Measurements from ENCODE around the gene SELPLG. TPM values are rescaled to one million over a fixed set of nuclear protein-coding genes. Genes with fewer than 3 reads are reported as not detected.
"Not testable (repeated sequence)": the region's sequence is repeated elsewhere in the genome, so short reads cannot be mapped to it uniquely, and the experiment has no call there.

The SELPLG gene
- total and polyA plus RNA-seq, 4 donors = 9.1 to 18.2 (median 10.9) TPM

DNA sequence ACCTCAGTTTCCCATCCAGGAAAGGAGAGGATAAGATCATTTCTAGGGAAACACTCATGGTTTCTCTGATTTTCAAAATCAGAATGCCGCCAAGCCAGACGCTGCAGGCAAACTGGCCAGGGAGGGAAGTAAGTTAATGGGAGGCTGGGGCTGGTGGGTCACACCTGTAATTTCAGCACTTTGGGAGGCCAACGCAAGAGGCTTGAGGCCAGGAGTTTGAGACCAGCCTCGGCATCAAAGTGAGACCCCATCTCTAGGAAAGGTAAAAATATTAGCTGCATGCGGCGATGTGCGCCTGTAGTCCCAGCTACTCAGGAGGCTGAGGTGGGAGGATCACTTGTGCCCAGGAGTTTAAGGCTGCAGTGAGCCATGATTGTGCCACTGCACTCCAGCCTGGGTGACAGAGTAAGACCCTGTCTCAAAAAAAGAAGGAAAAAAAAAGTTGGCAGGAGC is 587 bp downstream of the SELPLG start:
- Histone ChIP-seq H3K27ac (ENCODE audit: low read depth, low read length) (peak overlapping the region; percentile 12), H3K4me3 (ENCODE audit: low read depth, low read length) (no peak overlapping the region), H3K27me3 (ENCODE audit: control insufficient read depth, insufficient read depth, low read length) (no peaks in the 10 kb centered on the region), H3K4me1 (ENCODE audit: control insufficient read depth, insufficient read depth, low read length) (peaks cover 30% of the 10 kb centered on the region), H3K36me3 (ENCODE audit: control insufficient read depth, insufficient read depth, low read length) (no peaks in the 10 kb centered on the region), H3K9me3 (ENCODE audit: control insufficient read depth, insufficient read depth, low read length) (no peaks in the 10 kb centered on the region)
- WGBS (ENCODE audit: insufficient coverage) = 95% methylated on average over 6 of the region's 7 CpGs
- DNase-seq (ENCODE audit: low read depth in 4 of 6, low spot score in 6 of 6) = no peak

DNA sequence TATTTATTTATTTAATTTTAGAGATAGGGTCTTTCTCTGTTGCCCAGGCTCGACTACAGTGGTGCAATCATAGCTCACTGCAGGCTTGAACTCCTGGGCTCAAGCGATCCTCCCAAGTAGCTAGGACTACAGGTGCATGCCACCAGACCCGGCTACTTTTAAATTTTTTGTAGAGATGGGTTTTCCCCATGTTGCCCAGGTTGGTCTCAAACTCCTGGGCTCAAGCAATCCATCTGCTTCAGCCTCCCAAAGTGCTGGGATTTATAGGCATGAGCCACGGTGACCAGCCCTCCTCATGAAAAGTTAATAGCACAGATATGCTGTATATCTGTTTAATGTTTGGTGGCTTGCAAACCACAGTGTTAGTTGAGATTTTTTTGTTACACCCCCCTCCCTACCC is 2.4 kb downstream of the SELPLG start:
- not testable (repeated sequence) for H3K27ac ChIP-seq (ENCODE audit: low read depth, low read length); H3K9me3 ChIP-seq (ENCODE audit: control insufficient read depth, insufficient read depth, low read length); H3K27me3 ChIP-seq (ENCODE audit: control insufficient read depth, insufficient read depth, low read length); H3K36me3 ChIP-seq (ENCODE audit: control insufficient read depth, insufficient read depth, low read length); DNase-seq (ENCODE audit: low read depth in 4 of 6, low spot score in 6 of 6); H3K4me3 ChIP-seq (ENCODE audit: low read depth, low read length)
- H3K4me1 ChIP-seq (ENCODE audit: control insufficient read depth, insufficient read depth, low read length) = peaks cover 16% of the 10 kb centered on the region
- 97% methylated on average over 3 of the region's 4 CpGs for WGBS (ENCODE audit: insufficient coverage)

DNA sequence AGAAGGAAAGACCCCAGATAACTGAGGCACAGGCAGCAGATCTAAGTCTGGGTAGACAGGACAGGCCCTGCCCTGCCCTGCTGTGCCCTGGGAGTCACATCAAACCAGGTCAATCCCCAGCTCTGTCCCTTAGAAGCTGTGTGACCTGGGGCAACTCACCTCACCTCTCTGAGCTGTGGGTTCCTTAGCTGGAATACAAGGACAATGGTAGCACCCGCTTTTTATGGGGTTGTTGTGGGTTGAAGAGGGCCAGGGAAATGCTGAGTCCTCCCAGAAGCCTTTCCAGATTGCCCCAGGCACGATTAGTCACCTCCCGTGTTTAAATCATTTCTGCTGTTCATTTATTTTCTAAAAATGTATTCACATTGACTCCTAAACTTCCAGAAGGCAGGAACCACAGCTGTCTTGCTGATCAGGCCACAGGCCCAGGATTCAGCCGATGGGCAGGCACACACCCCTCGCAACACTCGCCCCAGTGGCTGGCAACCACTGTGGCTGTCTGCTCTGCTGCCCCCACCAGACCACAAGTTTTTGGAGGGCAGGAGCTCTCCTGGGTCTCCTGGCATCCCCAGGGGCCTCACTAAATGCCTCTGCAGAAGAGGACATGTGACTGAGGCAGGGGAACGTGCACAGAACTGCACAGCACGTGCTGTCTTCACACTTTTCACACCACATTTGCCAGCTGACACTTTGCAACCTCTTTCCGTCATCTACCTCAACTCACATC is 3.0 kb downstream of the SELPLG start:
- Histone ChIP-seq H3K4me3 (ENCODE audit: low read depth, low read length) (no peak overlapping the region), H3K27ac (ENCODE audit: low read depth, low read length) (no peak overlapping the region), H3K36me3 (ENCODE audit: control insufficient read depth, insufficient read depth, low read length) (no peaks in the 10 kb centered on the region), H3K4me1 (ENCODE audit: control insufficient read depth, insufficient read depth, low read length) (peaks cover 16% of the 10 kb centered on the region), H3K9me3 (ENCODE audit: control insufficient read depth, insufficient read depth, low read length) (no peaks in the 10 kb centered on the region), H3K27me3 (ENCODE audit: control insufficient read depth, insufficient read depth, low read length) (no peaks in the 10 kb centered on the region)
- no peak for DNase-seq (ENCODE audit: low read depth in 4 of 6, low spot score in 6 of 6)
- WGBS (ENCODE audit: insufficient coverage) = 89% methylated on average over 6 of the region's 9 CpGs

DNA sequence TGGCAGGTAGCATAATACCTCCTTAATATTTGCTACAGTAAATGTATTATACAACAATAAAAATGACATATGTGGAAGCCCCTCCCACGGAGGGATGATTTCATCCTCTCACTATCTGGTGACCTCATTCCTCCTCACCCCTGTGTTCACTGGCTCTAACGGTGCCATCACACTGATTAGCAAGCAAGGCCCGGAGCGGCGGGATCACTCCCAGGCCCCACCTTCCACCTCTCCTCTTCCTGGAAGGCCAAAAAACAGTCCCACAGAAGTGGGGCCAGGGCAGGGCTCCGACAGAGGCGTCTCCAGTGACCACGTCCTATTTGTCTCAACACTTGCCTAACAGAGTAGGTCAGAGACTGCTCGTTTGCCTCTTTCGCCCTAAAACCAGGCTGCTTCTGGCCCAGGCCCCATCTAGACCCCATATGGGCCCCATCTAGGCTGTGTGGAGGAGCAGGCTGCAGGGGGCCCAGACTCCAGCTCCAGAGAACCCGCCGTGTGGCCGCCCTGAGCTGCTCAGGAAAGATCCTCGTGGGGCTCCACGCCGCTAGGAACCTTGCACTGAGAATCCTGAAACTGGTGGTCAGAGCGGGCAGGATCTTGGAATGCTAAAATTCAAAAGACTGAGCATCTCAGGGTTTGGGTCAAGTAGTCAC is 3.7 kb downstream of the SELPLG start:
- no peak overlapping the region for H3K4me3 ChIP-seq (ENCODE audit: low read depth, low read length)
- H3K9me3 ChIP-seq (ENCODE audit: control insufficient read depth, insufficient read depth, low read length) = no peaks in the 10 kb centered on the region
- H3K27me3 ChIP-seq (ENCODE audit: control insufficient read depth, insufficient read depth, low read length) = no peaks in the 10 kb centered on the region
- DNase-seq (ENCODE audit: low read depth in 4 of 6, low spot score in 6 of 6) = no peak
- H3K27ac ChIP-seq (ENCODE audit: low read depth, low read length) = no peak overlapping the region
- 55% methylated on average over 17 of the region's 17 CpGs for WGBS (ENCODE audit: insufficient coverage)
- peaks cover 13% of the 10 kb centered on the region for H3K4me1 ChIP-seq (ENCODE audit: control insufficient read depth, insufficient read depth, low read length)
- no peaks in the 10 kb centered on the region for H3K36me3 ChIP-seq (ENCODE audit: control insufficient read depth, insufficient read depth, low read length)

DNA sequence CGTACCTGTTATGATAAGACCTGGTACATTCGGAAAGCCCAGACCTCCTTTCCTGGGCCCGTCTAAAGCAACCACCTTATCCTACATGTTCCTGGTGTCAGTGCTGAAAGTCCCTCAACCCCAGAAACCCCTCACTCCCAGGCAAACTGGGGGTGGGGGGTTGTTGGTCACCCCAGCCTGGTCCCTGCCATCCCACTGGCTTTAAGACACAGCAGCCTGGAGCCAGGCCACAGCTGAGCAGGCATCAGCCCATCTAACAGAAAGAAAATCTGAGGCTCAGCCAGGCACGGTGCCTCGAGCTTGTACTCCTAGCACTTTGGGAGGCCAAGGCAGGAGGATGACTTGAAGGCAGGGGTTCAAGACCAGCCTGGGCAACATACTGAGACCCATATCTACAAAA is 4.5 kb downstream of the SELPLG start:
- no peak for DNase-seq (ENCODE audit: low read depth in 4 of 6, low spot score in 6 of 6)
- Histone ChIP-seq H3K4me3 (ENCODE audit: low read depth, low read length) (no peak overlapping the region), H3K36me3 (ENCODE audit: control insufficient read depth, insufficient read depth, low read length) (no peaks in the 10 kb centered on the region)

DNA sequence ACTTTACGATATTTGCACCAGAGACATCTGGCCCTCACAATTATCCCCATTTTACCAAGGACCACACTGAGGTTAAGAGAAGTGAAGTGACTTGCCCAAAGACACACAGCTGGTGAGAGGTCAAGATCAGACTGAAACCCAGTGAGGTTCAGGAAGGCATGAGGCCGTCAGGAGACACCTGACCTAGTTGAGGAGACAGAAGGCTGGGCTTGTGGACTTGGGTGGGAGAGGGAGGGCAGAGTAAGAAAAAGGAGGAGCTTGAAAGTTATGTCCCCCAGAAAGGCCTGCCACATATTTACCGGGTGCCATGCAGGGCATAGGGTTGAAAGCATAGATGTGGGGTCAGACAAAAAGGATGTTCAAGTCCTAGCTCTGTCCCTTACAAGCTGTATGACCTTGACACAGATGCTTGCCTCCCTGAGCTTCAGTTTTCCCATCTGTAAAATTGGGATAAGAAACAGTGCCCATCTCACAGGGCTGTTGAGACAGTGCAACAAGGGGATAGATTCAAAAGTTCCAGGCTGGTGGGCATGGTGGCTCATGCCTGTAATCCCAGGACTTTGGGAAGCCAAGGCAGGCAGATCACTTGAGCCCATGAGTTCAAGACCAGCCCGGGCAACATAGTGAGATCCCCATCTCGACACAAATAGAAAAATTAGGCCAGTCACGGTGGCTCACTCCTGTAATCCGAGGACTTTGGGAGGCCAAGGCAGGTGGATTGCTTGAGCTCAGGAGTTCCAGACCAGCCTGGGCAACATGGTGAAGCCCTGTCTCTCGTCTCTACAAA is 6.4 kb downstream of the SELPLG start:
- WGBS (ENCODE audit: insufficient coverage) = 92% methylated on average over 7 of the region's 8 CpGs
- H3K4me3 ChIP-seq (ENCODE audit: low read depth, low read length) = no peak overlapping the region
- DNase-seq (ENCODE audit: low read depth in 4 of 6, low spot score in 6 of 6) = no peak
- H3K36me3 ChIP-seq (ENCODE audit: control insufficient read depth, insufficient read depth, low read length) = no peaks in the 10 kb centered on the region
- H3K4me1 ChIP-seq (ENCODE audit: control insufficient read depth, insufficient read depth, low read length) = peaks cover 12% of the 10 kb centered on the region
- no peaks in the 10 kb centered on the region for H3K27me3 ChIP-seq (ENCODE audit: control insufficient read depth, insufficient read depth, low read length)
- no peak overlapping the region for H3K27ac ChIP-seq (ENCODE audit: low read depth, low read length)
- no peaks in the 10 kb centered on the region for H3K9me3 ChIP-seq (ENCODE audit: control insufficient read depth, insufficient read depth, low read length)

More for the DNA sequence above, 4.5 kb downstream of the SELPLG start:
- H3K27ac ChIP-seq (ENCODE audit: low read depth, low read length) = no peak overlapping the region
- H3K27me3 ChIP-seq (ENCODE audit: control insufficient read depth, insufficient read depth, low read length) = no peaks in the 10 kb centered on the region
- 84% methylated on average over 3 of the region's 5 CpGs for WGBS (ENCODE audit: insufficient coverage)
- H3K9me3 ChIP-seq (ENCODE audit: control insufficient read depth, insufficient read depth, low read length) = no peaks in the 10 kb centered on the region
- H3K4me1 ChIP-seq (ENCODE audit: control insufficient read depth, insufficient read depth, low read length) = peaks cover 5% of the 10 kb centered on the region

DNA sequence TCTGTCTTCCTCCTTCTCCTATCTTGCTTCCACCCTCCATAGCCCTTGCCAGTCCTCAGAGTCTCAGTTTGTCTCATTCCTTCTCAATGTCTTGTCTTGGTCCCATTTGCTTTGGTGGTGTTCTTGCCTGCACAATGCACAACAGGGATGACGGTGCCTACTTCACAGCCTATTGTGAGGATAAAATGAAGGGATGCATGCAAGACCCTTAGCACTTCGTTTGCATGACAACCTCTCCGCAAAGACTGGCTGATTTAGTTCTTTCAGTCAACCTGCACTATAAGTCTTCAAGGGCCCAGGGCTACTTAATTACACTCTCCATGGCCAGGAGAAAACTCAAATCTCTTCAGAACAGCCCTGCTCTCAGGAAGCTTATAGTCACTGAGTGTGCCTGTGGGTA is 8.5 kb downstream of the SELPLG start:
- no peak overlapping the region for H3K4me3 ChIP-seq (ENCODE audit: low read depth, low read length)
- no peaks in the 10 kb centered on the region for H3K9me3 ChIP-seq (ENCODE audit: control insufficient read depth, insufficient read depth, low read length)
- H3K27ac ChIP-seq (ENCODE audit: low read depth, low read length) = no peak overlapping the region
- no peak for DNase-seq (ENCODE audit: low read depth in 4 of 6, low spot score in 6 of 6)
- no peaks in the 10 kb centered on the region for H3K36me3 ChIP-seq (ENCODE audit: control insufficient read depth, insufficient read depth, low read length)
- H3K27me3 ChIP-seq (ENCODE audit: control insufficient read depth, insufficient read depth, low read length) = no peaks in the 10 kb centered on the region
- peaks cover 9% of the 10 kb centered on the region for H3K4me1 ChIP-seq (ENCODE audit: control insufficient read depth, insufficient read depth, low read length)
- WGBS (ENCODE audit: insufficient coverage) = 40% methylated on average over 2 of the region's 3 CpGs

DNA sequence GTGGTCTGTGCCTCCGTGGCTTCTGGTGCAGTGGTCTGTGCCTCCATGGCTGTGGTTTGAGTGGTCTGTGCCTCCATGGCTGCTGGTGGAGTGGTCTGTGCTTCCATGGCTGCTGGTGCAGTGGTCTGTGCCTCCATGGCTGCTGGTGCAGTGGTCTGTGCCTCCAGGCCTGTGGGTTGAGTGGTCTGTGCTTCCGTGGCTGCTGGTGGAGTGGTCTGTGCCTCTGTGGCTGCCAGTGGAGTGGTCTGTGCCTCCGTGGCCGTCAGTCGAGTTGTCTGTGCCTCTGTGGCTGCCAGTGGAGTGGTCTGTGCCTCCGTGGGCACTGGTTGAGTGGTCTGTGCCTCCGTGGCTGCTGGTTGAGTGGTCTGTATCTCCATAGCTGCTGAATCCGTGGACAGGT is 10.1 kb downstream of the SELPLG start:
- H3K9me3 ChIP-seq (ENCODE audit: control insufficient read depth, insufficient read depth, low read length) = no peaks in the 10 kb centered on the region
- no peaks in the 10 kb centered on the region for H3K27me3 ChIP-seq (ENCODE audit: control insufficient read depth, insufficient read depth, low read length)
- H3K36me3 ChIP-seq (ENCODE audit: control insufficient read depth, insufficient read depth, low read length) = no peaks in the 10 kb centered on the region
- DNase-seq (ENCODE audit: low read depth in 4 of 6, low spot score in 6 of 6) = no peak
- WGBS (ENCODE audit: insufficient coverage) = 90% methylated on average over 8 of the region's 8 CpGs
- peaks cover 11% of the 10 kb centered on the region for H3K4me1 ChIP-seq (ENCODE audit: control insufficient read depth, insufficient read depth, low read length)
- H3K27ac ChIP-seq (ENCODE audit: low read depth, low read length) = no peak overlapping the region
- H3K4me3 ChIP-seq (ENCODE audit: low read depth, low read length) = no peak overlapping the region

DNA sequence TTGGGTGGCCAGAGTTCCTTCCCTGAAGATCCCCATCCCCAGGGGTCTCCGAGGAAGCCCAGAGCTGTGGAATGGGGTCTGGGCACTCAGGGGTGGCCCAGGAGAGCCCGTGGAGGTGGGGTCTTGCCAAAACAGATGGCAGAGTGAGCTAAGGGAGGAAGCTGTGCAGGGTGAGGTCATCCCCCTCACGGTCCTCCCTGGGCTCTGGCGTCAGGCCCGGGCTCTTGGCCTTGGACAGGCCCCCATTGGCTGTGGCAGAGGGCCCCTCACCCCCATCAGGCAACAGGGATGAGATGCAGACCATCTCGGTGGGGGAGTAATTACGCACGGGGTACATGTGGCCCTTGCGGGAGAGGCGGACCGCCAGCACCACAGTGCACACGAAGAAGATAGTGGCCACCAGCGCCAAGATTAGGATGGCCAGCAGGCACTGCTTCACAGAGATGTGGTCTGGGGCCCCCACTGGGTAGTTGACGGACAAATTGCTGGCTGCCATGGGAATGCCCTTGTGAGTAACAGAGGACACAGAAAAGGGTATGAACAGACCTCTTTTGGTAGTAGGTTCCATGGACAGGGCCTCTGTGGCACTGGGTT is 10.7 kb downstream of the SELPLG start:
- Histone ChIP-seq H3K27me3 (ENCODE audit: control insufficient read depth, insufficient read depth, low read length) (no peaks in the 10 kb centered on the region), H3K4me3 (ENCODE audit: low read depth, low read length) (no peak overlapping the region), H3K9me3 (ENCODE audit: control insufficient read depth, insufficient read depth, low read length) (no peaks in the 10 kb centered on the region), H3K4me1 (ENCODE audit: control insufficient read depth, insufficient read depth, low read length) (peaks cover 17% of the 10 kb centered on the region), H3K27ac (ENCODE audit: low read depth, low read length) (no peak overlapping the region), H3K36me3 (ENCODE audit: control insufficient read depth, insufficient read depth, low read length) (no peaks in the 10 kb centered on the region)
- WGBS (ENCODE audit: insufficient coverage) = 91% methylated on average over 13 of the region's 14 CpGs
- no peak for DNase-seq (ENCODE audit: low read depth in 4 of 6, low spot score in 6 of 6)
